SKM-1 treated with dmso at 0.1 percent for 144 hours (cell line): Measurements from ENCODE around the gene PSMB9.
"Not testable (repeated sequence)": the region's sequence is repeated elsewhere in the genome, so short reads cannot be mapped to it uniquely, and the experiment has no call there.

Experiments used
- DNase-seq: peaks from one replicate; lab custom pipeline; 2025; ENCODE audit not compliant: unreplicated experiment; lab: John Stamatoyannopoulos, UW

Gene PSMB9

DNA sequence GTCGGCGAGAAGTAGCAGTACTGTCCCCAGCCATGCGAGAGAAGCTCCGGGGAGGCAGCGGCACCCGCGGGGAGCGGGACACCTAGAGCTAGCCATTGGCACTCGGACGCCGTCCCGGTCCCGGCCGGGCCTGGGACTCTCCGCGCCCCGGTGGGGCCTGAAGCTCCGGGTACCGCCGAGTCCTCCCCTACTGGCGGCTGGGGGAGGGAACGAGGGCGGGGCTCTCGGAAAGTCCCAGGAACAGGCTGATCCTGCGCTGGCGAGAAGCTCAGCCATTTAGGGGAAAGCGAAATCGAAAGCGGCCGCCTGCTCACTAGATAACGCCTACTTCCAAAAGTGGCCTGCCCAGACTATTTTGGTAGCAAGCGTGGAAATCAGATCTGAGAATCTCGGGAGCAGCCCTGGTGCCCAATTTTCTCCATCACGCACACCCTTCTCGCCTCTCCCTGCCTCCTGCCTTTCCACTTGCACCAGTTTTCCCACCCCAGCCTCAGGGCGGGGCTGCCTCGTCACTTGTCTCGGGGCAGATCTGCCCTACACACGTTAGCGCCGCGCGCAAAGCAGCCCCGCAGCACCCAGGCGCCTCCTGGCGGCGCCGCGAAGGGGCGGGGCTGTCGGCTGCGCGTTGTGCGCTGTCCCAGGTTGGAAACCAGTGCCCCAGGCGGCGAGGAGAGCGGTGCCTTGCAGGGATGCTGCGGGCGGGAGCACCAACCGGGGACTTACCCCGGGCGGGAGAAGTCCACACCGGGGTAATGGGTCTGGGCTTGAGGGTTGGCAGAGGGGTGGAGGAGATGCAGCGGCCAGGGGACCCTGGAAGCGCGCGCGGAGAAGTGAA, at the start of gene PSMB9, which contains the start of gene TAP1:
Gene PSMB9, plus strand, starts transcription at position 652 of the 835 bp plus-strand sequence. Its CDS starts 38 bp downstream, at position 690.
Gene TAP1, minus strand, starts transcription at position 164 of the 835 bp plus-strand sequence. Its CDS starts 68 bp downstream, at position 96.
- peak; percentile 87 for DNase-seq

DNA sequence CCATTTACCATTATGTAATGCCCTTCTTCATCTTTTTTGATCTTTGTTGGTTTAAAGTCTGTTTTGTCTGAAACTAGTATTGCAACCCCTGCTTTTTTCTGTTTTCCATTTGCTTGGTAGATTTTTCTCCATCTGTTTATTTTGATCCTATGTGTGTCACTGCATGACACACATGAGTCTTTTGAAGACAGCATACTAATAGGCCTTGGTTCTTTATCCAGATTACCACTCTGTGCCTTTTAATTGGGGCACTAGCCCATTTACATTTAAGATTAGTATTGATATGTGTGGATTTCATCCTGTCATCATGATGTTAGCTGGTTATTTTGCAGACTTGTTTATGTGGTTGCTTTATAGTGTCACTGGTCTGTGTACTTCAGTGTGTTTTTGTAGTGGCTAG, 48.6 kb upstream of the PSMB9 start:
- not testable (repeated sequence) for DNase-seq

DNA sequence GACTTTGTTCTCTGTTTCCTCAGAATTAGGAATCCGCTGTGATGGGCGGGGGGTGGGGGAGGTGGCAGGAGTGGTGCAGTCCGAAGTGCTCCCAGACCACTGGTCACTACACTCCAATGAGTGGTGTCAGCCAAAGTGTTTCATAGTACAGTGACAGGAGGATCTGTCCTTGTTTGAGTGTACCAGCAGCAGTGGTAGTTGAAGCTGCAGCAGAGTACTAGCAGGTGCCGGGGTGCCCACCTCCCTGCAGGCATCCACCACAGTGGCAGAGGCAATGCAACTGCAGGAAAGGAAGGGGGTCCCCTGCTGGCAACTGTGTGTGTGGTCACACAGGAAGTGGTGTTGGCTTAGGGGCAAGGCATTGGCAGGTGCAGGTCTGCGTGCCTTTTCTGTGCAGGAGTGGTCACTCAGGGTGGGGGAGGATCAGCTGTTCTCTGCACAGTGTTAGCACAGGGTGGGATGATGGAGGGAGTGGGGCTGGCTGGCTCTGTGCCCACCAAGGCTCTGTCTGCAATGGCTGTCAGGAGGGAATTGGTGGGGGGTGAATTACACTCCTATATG, 46.9 kb upstream of the PSMB9 start:
- no peak for DNase-seq

DNA sequence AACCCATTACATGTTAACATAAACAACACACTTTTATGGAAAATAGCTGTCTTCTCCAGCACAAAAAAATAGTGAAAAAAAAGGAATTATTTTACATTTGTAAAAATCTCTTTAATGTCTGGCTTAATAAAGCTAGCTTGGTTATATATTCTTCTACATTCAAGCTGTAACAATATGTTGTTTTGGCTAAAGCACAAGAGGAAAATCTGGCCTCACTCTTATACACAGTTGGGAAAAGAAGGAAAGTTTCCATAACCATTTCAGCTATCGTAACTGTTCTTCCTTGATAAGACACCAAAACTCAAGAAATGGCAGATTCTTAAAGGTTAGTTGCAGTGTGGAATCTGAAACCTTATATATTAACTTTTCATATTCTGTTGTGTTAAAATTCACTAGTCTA, 44.8 kb upstream of the PSMB9 start:
- no peak for DNase-seq

DNA sequence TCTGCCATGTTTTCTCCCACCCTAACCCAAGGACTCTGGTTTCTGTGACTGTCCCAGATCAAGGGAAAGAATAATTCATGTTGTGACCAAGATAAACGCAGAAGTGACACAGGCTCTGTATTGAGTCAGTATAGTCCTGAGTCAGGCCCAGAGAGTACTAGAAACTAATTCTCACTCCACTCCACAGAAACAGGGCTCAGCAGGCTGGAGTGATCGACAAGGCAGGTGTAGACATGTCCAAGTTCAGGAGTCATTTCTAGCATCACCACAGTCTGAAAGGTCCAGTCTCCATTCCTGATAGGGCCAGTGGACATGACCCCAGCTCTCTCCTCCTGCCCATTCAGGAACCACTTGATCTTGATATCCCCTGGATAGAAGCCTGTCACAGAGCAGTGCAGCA, 39.8 kb upstream of the PSMB9 start:
- no peak for DNase-seq

DNA sequence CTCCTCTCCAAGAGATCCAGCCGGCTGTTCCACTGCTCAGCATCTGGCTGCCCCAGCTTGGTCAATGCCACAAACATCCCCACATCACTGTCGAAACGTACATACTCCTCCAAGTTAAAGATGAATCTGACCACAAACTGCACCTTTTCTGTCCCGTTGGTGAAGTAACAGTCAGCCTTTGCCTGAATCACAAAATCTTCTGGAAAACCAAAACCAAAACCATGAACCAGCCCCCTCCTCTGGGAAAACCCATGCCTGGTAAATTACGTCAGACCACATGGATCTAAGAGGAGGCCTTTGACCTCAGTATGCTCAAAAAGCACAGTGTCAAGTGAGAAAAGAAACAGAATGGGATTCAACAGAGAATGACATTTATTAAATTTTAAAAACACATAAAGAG, 38.9 kb upstream of the PSMB9 start:
- DNase-seq = no peak

DNA sequence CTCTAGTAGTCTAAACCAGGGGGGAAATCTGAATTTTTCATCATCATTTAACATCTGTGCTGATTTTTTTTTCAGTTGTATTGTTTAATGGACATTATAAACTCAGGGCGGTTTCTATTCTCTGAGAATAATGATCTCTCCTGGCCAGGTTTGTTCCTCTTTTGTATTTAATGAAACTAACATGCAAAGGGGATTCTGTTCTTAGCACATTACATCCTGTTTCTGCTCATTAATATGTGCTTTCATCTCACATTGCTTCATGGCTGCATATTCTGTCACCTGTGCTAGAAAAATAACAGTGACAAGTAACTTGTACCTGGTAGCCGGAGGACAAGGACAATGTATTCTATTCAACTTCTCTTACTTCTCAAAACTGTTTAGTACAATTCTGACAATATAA, 38.0 kb upstream of the PSMB9 start:
- DNase-seq = no peak

DNA sequence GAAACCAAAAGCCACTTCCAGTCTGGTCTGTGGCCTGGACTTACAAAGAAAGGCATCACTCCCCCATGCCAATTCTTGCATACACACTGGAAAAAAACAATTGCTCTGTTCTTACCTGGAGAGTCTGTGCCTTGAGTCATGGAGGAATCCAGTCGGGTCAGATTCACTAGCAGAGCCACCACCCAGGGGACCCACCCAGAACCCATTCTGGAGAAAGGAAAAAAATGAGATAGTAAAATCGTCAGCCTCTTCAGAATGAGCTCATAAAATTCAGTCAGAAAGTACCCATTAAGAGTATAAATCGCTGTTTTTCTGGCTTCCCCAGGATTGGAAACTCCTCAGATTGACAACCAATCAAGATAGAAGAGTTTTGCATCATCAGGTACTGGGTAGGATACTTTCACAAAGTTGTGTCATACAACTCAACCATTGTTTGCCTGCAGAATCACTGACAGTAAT, 37.2 kb upstream of the PSMB9 start, which contains the start of gene HLA-DOB:
Gene HLA-DOB, minus strand, starts transcription at position 257 of the 459 bp plus-strand sequence. Its CDS starts 51 bp downstream, at position 206.
- peak; percentile 15 for DNase-seq

DNA sequence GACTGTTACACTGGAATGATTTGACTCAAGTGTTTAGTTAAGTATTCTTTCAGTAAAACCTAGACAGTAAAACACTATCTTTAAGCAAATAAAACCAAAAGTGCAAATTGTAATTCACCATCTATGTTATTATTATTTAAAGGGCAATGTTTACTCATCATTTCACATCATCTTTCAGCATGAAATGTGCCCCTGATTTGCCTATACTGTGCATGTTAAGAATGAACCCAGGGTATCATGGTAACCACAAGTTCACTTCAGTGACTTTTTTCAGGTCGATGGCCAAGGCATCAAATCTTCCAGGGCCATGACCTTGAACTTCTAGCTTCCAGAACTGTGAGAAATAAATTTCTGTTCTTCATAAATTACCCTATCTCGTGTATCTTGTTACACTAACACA, 35.1 kb upstream of the PSMB9 start:
- DNase-seq = no peak

DNA sequence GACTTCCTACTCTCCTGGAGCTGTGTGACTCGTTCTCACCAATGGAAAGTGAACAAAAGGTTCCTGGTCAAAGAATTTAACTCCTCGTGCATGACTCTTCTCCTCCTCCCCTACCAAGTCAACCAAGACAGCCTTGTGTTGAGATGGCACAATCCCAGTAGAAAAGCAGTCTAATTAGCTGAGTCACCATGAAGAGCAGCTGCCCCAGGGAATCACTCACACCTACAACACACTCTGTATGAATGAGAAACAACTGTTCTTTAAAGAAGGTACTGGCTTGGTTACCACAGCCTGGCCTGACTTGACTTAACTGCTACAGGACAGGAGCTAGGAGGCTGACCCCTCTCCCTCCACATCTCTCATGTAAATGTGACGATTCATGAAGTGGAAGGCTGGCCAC, 34.3 kb upstream of the PSMB9 start:
- DNase-seq = no peak

DNA sequence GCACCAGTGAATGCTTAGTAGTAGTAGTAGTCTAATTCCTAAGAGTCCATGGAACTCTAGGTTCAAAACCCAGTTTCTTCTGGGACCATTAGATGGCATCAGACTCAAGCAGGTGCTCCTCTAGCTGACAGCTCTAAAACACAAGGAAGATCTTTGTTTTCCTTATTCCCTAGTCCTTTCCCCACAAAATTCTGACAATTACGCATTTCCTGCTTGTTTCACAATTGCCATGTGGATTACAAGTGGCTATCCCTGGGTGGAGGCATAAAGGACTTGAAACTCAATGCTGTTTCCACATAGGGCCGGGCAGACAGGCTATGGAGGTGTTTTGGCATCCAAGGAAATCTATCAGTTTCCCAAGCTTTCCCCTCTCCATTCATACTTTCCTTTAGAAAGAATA, 28.0 kb upstream of the PSMB9 start:
- no peak for DNase-seq

DNA sequence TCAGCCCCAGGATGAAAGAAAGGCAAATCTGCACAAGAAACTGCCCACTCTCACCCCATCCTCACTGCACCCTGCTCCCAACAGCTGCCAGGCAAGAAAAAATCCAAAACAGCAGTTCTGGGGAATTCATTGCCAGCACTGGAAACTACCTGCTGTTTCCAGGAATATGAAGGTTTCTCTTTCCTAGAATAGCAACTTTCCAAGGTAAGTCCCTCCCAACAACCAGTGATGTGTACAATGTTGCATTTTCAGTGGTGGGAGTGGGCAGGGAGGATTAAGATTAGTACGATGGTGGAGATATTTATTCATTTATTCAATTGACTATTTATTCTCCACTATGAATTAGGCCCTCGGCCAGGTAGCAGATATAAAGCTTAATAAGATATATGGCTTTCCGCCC, 27.0 kb upstream of the PSMB9 start:
- no peak for DNase-seq

DNA sequence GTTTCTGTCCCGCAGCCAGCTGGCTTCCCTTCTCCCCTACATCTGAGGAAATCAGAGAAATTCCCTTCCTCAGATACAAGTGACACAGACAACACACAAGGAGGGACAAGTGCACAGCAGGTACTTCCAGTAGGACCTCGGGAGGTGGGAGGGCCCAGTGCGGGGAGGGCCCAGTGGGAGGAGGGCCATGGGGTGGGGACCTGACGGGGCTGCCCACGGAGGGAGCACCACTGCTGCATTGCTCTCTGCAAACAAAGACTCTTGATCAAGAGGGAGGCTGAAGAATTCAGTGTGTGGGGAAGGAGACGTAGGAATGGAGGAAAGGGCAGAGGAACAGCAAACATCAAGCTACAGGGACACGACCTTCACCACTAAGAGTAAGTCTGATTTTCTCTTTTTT, 24.5 kb upstream of the PSMB9 start:
- DNase-seq = no peak

DNA sequence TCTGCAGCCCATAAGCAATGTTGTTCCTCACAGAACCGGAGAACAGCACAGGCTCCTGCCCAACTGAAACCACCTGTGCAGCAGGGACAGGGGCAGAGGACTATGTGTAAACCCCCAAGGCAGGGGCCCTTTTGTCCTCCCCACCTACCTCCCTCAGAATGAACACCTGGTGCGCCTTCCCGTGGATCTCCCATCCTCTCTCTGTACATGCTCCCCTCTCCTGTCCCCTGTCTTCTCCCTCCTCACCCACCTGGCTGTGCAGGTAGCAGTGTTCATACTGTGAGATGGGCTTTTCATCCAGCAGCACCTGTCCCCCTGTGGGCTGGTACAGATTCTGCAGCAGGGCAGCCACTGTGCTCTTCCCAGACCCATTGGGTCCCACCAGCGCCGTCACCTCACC, 24.0 kb upstream of the PSMB9 start:
- no peak for DNase-seq

DNA sequence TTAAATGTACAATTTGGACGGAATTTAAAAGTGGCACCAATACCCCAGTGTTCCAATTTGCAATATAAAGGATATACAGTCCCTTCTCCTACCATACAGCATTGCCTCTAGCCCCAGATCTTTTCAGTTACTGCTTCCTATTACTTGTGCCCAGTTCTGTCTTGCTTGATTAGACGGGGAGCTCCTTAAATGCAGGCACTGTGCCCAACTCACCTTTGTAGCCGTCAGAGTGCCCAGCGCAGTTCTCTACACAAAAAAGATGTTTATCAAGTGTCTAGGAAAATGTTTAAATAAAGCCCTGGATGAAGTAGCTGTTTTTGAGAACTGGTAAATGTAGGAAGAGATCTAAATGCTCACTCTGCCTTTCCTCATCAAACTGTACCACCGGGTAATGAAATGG, 23.1 kb upstream of the PSMB9 start:
- no peak for DNase-seq

DNA sequence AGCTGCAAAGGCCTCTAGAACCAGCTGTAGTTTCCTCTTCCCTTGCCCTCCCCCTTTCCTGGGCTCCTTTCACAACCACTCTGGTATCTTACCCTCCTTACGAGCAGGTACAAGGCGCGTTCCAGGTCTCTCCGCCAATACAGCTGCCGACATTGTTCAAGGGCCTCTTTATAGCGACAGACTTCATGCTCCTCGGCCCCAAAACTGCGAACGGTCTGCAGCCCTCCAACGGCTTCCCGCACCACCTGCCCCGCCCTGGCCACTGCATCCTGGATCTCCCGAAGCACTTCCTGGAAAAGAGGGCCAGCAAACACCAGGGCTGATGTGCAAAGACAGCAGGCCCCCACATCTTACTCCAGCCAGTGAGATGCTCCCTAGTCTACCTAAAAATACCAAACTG, 21.5 kb upstream of the PSMB9 start:
- DNase-seq = no peak

DNA sequence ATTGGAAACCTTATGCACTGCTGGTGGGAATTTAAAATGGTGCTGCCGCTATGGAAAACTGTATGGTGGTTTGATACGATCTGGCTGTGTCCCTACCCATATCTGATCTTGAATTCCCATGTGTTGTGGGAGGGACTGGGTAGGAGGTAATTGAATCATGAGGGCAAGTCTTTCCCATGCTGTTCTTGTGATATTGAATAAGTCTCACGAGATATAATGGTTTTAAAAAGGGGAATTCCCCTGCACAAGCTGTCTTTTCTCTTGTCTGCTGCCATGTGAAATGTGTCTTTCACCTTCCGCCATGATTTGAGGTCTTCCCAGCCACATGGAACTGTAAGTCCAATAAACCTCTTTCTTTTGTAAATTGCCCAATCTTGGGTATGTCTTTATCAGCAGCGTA, 20.3 kb upstream of the PSMB9 start:
- no peak for DNase-seq

DNA sequence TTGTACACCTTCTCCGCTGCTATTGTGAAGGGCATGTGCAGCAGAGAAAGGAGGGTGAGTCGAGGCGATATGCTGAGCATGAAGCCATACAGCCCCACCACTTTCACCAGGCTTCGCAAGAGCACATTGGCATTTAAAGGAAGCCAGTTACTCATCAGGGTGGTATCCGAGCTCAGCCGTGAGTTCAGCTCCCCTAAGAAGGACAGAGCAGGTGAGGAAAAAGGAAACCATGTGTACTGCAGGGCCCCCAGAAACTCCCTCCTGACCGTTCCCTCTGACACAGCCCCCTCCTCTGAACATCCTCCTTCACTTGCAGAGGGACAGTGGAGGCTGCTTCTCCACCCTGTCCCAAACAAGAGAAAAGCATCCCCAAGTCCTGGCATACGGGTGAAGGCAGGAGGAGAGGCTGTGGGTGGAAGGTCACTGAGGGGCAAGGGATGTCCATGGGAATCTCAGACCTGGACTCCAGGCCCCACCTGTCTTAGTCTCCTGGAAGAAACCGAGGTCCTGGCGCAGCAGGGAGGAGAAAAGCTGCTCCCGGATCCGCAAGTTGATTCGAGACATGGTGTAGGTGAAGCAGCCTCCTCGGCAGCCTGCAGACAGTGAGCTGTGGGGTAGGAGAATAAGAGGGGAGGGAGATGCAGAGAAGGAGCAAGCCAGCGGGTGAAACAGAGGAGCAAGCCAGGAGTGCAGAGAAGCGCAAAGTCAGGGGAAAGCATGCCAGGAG, 18.7 kb upstream of the PSMB9 start:
- DNase-seq = no peak

DNA sequence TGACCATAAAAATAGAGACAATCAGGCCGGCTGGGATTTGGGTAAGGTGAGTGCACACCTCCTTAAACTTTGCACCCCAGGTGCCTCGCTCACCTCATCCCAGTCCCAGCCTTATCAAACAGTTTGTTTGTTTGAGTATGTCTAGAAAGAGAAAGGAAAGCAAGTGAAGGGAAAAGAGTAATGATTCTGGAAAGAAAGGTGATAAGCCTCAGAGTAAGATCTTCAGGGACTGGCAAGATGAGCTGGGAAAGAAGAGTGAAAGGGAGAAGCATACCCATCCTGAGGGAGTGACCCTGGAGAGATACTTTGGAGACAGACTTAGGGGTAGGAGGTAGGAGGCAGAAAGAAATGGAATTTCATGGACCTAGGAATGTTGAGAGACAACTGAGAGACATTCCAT, 17.1 kb upstream of the PSMB9 start:
- DNase-seq = no peak

DNA sequence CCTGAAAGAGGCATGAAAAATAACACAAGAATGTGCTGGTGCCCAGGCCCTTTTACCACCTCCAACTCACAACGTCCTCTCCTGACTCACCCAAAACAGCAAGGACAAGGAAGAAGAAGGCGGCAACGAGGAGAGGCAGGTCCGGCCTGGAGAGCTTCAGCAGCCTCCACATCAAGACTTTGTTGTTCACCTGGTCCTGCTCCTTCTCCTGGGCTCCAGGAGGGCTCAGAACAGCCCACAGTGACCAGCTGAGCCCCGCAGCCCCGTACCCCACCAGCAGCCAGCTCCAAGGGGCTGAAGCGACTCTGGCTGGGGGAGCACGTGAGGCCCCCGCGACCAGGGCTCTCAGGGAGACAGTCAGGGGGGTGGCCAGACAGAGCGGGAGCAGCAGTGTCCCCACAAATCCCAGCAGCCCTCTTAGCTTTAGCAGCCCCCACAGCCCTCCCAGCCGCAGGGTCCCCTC, 16.3 kb upstream of the PSMB9 start:
- no peak for DNase-seq

DNA sequence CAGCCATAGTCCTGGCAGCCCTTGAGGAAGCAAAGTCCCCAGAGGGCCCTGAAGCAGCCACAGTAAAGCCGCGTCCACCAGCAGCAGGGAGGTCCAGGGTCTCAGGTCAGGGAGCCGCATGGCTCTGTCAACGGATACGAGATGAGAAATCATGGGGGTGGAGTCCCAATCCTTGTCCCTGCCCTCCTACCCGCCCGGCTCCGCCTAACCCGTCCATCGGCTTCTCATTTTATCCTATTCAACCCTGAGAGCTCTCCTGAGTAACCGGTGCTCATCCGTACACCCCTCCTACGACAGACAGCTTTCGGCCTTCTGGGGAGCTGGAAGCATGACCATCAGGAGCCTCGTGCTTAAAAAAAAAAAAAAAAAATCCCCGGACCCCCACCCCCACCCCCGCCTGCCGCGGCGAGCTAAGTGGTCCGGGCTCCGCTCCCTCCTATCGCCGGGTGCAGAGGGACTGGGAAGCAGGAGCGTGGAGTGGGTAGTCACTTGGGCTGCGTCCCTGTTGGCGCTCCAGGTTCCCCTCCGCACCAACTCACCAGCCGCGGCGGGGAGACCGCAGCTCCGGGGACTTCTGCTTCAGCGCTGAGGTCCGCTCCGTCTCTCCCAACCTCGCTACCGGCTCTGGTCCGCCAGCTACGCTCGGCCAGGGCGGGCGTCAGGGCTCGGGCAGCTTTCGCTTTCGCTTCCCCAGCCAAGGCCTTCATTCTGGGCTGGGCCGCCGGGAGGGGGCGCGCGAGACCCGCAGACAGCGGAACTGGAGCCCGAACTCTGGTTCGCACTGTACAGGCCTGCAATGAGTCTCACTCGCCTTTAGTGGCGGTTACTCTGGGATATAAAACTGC, 15.7 kb upstream of the PSMB9 start, which contains the start of gene TAP2:
Gene TAP2, minus strand, starts transcription at position 626 of the 845 bp plus-strand sequence. Its CDS starts 506 bp downstream, at position 120.
- DNase-seq = peak; percentile 87
